Ishikawa (cell line): Measurements from ENCODE around the gene UBE4B.

Experiments
- CEBPB ChIP-seq: IDR thresholded peaks from 2 replicates; pipeline ENCODE4 v1.6.1; 2012
- CREB1 ChIP-seq: IDR thresholded peaks from 2 replicates; pipeline ENCODE4 v1.6.1; 2012; ENCODE audit warnings: low read depth
- EGR1 ChIP-seq: IDR thresholded peaks from 2 replicates; pipeline ENCODE4 v1.6.1; 2012
- EP300 ChIP-seq: IDR thresholded peaks from 2 replicates; pipeline ENCODE4 v1.6.1; 2012; ENCODE audit warnings: borderline replicate concordance
- FOXM1 ChIP-seq: IDR thresholded peaks from 2 replicates; pipeline ENCODE4 v1.6.1; 2012; ENCODE audit warnings: low read depth, borderline replicate concordance
- NFIC ChIP-seq: IDR thresholded peaks from 2 replicates; pipeline ENCODE4 v1.6.1; 2012
- RAD21 ChIP-seq: IDR thresholded peaks from 2 replicates; pipeline ENCODE4 v1.6.1; 2012; ENCODE audit warnings: low read depth
- TAF1 ChIP-seq: IDR thresholded peaks from 2 replicates; pipeline ENCODE4 v1.6.1; 2012; ENCODE audit warnings: low read depth, mild to moderate bottlenecking
- TCF12 ChIP-seq: IDR thresholded peaks from 2 replicates; pipeline ENCODE4 v1.6.1; 2012; ENCODE audit warnings: low read depth
- TEAD4 ChIP-seq: IDR thresholded peaks from 2 replicates; pipeline ENCODE4 v1.6.1; 2012
- YY1 ChIP-seq: IDR thresholded peaks from 2 replicates; pipeline ENCODE4 v1.6.1; 2012; ENCODE audit warnings: low read depth
- ZBTB7A ChIP-seq: IDR thresholded peaks from 2 replicates; pipeline ENCODE4 v1.6.1; 2012; ENCODE audit warnings: low read depth
- TF ChIP-seq, protein P1 (sequence below): IDR thresholded peaks from 2 replicates; pipeline ENCODE4 v1.6.1; 2012
- TF ChIP-seq, protein P2 (sequence below): IDR thresholded peaks from 2 replicates; pipeline ENCODE4 v1.6.1; 2012; ENCODE audit warnings: low read depth, mild to moderate bottlenecking
- TF ChIP-seq, protein P3 (sequence below): IDR thresholded peaks from 2 replicates; pipeline ENCODE4 v1.6.1; 2012

The UBE4B gene

DNA sequence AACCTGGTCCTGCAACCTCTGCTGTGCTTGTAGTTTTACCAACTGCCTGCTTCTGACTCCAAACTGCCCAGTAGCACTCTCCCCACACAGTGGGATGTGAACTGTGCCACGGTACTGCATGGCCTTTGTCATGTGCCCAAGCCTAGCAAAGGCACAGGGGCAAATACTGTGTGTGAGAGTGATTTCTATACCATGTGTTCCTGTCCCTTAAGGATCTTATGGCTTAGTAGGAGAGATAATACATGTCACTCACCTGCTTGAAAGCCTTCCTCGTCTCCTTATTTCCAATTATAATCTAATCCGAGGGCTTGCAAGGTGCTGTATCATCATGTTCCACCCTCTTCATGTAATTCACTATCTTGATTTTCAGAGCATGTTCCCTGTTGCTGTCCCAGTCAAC is 51.3 kb downstream of the UBE4B start:
- no peak for TF ChIP-seq TAF1
- no peak for TF ChIP-seq CREB1
- no peak for TF ChIP-seq FOXM1
- no peak for TF ChIP-seq ZBTB7A
- TF ChIP-seq, protein P1, sequence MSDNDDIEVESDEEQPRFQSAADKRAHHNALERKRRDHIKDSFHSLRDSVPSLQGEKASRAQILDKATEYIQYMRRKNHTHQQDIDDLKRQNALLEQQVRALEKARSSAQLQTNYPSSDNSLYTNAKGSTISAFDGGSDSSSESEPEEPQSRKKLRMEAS: no peak
- no peak for TF ChIP-seq TCF12
- no peak for TF ChIP-seq TEAD4
- TF ChIP-seq, protein P2, sequence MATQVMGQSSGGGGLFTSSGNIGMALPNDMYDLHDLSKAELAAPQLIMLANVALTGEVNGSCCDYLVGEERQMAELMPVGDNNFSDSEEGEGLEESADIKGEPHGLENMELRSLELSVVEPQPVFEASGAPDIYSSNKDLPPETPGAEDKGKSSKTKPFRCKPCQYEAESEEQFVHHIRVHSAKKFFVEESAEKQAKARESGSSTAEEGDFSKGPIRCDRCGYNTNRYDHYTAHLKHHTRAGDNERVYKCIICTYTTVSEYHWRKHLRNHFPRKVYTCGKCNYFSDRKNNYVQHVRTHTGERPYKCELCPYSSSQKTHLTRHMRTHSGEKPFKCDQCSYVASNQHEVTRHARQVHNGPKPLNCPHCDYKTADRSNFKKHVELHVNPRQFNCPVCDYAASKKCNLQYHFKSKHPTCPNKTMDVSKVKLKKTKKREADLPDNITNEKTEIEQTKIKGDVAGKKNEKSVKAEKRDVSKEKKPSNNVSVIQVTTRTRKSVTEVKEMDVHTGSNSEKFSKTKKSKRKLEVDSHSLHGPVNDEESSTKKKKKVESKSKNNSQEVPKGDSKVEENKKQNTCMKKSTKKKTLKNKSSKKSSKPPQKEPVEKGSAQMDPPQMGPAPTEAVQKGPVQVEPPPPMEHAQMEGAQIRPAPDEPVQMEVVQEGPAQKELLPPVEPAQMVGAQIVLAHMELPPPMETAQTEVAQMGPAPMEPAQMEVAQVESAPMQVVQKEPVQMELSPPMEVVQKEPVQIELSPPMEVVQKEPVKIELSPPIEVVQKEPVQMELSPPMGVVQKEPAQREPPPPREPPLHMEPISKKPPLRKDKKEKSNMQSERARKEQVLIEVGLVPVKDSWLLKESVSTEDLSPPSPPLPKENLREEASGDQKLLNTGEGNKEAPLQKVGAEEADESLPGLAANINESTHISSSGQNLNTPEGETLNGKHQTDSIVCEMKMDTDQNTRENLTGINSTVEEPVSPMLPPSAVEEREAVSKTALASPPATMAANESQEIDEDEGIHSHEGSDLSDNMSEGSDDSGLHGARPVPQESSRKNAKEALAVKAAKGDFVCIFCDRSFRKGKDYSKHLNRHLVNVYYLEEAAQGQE: no peak
- no peak for TF ChIP-seq EP300
- TF ChIP-seq EGR1: no peak
- TF ChIP-seq CEBPB: no peak
- no peak for TF ChIP-seq YY1

DNA sequence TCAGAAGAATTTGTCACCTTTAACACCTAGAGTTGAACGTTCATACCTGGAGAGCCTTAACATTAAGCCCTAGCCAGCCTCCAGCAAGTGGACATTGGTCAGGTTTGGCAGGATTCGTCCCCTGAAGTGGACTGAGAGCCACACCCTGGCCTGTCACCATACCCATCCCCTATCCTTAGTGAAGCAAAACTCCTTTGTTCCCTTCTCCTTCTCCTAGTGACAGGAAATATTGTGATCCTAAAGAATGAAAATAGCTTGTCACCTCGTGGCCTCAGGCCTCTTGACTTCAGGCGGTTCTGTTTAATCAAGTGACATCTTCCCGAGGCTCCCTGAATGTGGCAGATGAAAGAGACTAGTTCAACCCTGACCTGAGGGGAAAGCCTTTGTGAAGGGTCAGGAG is 52.3 kb downstream of the UBE4B start:
- TF ChIP-seq CEBPB: no peak
- TF ChIP-seq EP300: no peak
- TF ChIP-seq, protein P2: no peak
- TF ChIP-seq TEAD4: no peak
- TF ChIP-seq CREB1: no peak
- TF ChIP-seq ZBTB7A: no peak
- TF ChIP-seq, protein P3, sequence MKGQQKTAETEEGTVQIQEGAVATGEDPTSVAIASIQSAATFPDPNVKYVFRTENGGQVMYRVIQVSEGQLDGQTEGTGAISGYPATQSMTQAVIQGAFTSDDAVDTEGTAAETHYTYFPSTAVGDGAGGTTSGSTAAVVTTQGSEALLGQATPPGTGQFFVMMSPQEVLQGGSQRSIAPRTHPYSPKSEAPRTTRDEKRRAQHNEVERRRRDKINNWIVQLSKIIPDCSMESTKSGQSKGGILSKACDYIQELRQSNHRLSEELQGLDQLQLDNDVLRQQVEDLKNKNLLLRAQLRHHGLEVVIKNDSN: no peak
- TF ChIP-seq YY1: no peak

DNA sequence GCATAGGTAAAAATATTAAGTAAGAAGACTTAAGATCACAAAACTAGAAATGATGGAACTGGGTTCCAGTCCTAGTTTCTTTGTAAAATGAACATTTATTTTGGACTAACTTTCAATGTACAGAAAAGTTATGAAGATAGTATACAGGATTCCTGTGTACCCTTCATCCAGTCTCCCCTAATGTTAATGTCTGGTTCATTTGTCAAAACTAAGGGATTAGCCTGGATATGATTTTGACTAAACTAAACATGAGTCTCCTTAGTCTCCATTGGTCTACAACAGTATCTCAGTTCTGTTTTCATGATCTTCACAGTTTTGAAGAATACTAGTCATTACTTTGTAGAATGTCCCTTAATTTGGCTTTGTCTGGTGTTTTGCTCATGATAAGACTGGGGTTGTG is 54.5 kb downstream of the UBE4B start:
- TF ChIP-seq ZBTB7A (no peak), TCF12 (no peak), EGR1 (no peak), RAD21 (no peak), CEBPB (no peak), FOXM1 (no peak), YY1 (no peak), TAF1 (no peak), NFIC (no peak)
- TF ChIP-seq, protein P2: no peak
- TF ChIP-seq, protein P1: no peak
- TF ChIP-seq, protein P3: no peak

DNA sequence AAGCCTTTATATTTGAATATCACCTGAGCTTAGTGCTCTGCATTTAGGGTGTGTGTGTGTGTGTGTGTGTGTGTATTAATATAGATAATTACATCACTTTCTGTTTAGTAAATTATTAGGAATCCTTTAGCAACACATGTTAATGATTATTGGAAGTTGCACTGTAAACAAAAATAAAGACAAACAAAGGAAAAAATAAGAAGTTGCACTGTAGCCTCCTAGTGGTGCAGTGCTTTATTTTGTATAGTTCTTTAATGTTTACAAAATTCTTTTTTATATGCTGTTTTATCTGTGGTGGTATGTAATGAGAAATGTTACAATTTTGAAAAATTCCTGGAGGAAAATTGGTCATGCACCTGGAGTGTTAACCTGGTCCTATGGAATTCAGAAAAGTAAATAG is 69.2 kb downstream of the UBE4B start:
- no peak for TF ChIP-seq FOXM1

DNA sequence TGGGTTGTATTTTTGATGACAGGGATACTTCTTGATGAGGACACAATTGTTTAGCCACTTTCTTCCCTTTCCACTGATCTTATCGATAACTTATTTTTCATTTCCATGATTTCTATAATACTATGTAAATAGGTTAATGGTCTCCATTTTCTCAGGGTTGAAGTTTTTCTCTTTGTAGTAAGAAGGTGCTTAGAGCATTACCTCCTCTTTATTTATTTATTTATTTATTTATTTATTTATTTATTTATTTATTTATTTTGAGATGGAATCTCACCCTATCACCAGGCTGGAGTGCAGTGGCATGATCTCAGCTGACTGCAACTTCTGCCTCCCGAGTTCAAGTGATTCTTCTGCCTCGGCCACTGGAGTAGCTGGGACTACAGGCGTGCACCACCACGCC is 70.4 kb downstream of the UBE4B start:
- TF ChIP-seq ZBTB7A (no peak), CEBPB (no peak), CREB1 (no peak), YY1 (no peak), EGR1 (no peak), NFIC (no peak), EP300 (no peak), RAD21 (no peak), TAF1 (no peak), TCF12 (no peak), FOXM1 (no peak), TEAD4 (no peak)
- TF ChIP-seq, protein P2: no peak
- TF ChIP-seq, protein P1: no peak
